ENCODE results near the gene MORC1. TPM values are rescaled to one million over a fixed set of nuclear protein-coding genes. Genes with fewer than 3 reads are reported as not detected.

Gene MORC1
- total RNA-seq, 2 experiments from 2014 or later: not detected

GRCh38 chr3:109072194-109072593 is 45.7 kb downstream of the MORC1 start:
- H3K36me3 ChIP-seq (ENCODE audit: insufficient read depth, low read length): no peaks in the 10 kb centered on the region
- ChIA-PET CTCF (no interaction called here), POLR2A (no interaction called here)
- no peak for ATAC-seq (ENCODE audit: poor library complexity)
- Mint-ChIP-seq H3K27me3 (peaks cover 32% of the 10 kb centered on the region), H3K36me3 (ENCODE audit: low read depth) (no peaks in the 10 kb centered on the region), H3K4me3 (no peak overlapping the region), H3K4me1 (ENCODE audit: low read depth) (peaks cover 7% of the 10 kb centered on the region), H3K27ac (no peak overlapping the region), H3K9me3 (no peaks in the 10 kb centered on the region)
- H3K4me1 ChIP-seq (ENCODE audit: insufficient read depth, low read length): no peaks in the 10 kb centered on the region
- H3K27ac ChIP-seq (ENCODE audit: low read depth in 1 of 2, low read length in 2 of 2): no peak overlapping the region
- no peaks in the 10 kb centered on the region for H3K9me3 ChIP-seq (ENCODE audit: control insufficient read depth in 1 of 2, insufficient read depth in 1 of 2, low read length in 2 of 2)
- intact Hi-C loops (cut with DNase I, micrococcal nuclease): no loop called here
- no peak overlapping the region for H3K4me3 ChIP-seq (ENCODE audit: low read length)
- no peak for TF ChIP-seq CTCF (IDR thresholded peaks at IDR 0.05)
- DNase-seq: no peak
- peaks cover 0 to 11% of the 10 kb centered on the region in 2 experiments for H3K27me3 ChIP-seq (ENCODE audit: control insufficient read depth in 1 of 2, insufficient read depth in 2 of 2, low read length in 2 of 2)

- Histone ChIP-seq H3K4me1 (ENCODE audit: insufficient read depth, low read length) (no peaks in the 10 kb centered on the region), H3K9me3 (ENCODE audit: control insufficient read depth in 1 of 2, insufficient read depth in 1 of 2, low read length in 2 of 2) (no peaks in the 10 kb centered on the region), H3K36me3 (ENCODE audit: insufficient read depth, low read length) (no peaks in the 10 kb centered on the region), H3K4me3 (ENCODE audit: low read length) (no peak overlapping the region), H3K27ac (ENCODE audit: low read depth in 1 of 2, low read length in 2 of 2) (no peak overlapping the region), H3K27me3 (ENCODE audit: control insufficient read depth in 1 of 2, insufficient read depth in 2 of 2, low read length in 2 of 2) (peaks cover 0 to 11% of the 10 kb centered on the region in 2 experiments)
- H3K27ac Mint-ChIP-seq: no peak overlapping the region
- no peak overlapping the region for H3K4me3 Mint-ChIP-seq
- peaks cover 31% of the 10 kb centered on the region for H3K27me3 Mint-ChIP-seq
- no peaks in the 10 kb centered on the region for H3K9me3 Mint-ChIP-seq
- ChIA-PET POLR2A (interaction anchor here (0.6 kb wide), 1 partner anchor 352 kb away, joined by 3 read pairs; no protein-coding TSS in a partner anchor), CTCF (no interaction called here)
- ATAC-seq (ENCODE audit: poor library complexity) (no peak), DNase-seq (no peak)
- TF ChIP-seq CTCF (IDR thresholded peaks at IDR 0.05): no peak
- intact Hi-C loops (cut with DNase I, micrococcal nuclease): no loop called here
- no peaks in the 10 kb centered on the region for H3K36me3 Mint-ChIP-seq (ENCODE audit: low read depth)
- H3K4me1 Mint-ChIP-seq (ENCODE audit: low read depth): peaks cover 7% of the 10 kb centered on the region
These were observed 46.4 kb downstream of the MORC1 start for GRCh38 chr3:109071350-109072142.

- Mint-ChIP-seq H3K36me3 (ENCODE audit: low read depth) (no peaks in the 10 kb centered on the region), H3K27me3 (peaks cover 22% of the 10 kb centered on the region), H3K27ac (no peak overlapping the region), H3K9me3 (no peaks in the 10 kb centered on the region), H3K4me3 (no peak overlapping the region), H3K4me1 (ENCODE audit: low read depth) (peaks cover 7% of the 10 kb centered on the region)
- Histone ChIP-seq H3K36me3 (ENCODE audit: insufficient read depth, low read length) (no peaks in the 10 kb centered on the region), H3K27me3 (ENCODE audit: control insufficient read depth in 1 of 2, insufficient read depth in 2 of 2, low read length in 2 of 2) (peaks cover 0 to 12% of the 10 kb centered on the region in 2 experiments), H3K9me3 (ENCODE audit: control insufficient read depth in 1 of 2, insufficient read depth in 1 of 2, low read length in 2 of 2) (no peaks in the 10 kb centered on the region), H3K4me1 (ENCODE audit: insufficient read depth, low read length) (no peaks in the 10 kb centered on the region), H3K27ac (ENCODE audit: low read depth in 1 of 2, low read length in 2 of 2) (no peak overlapping the region), H3K4me3 (ENCODE audit: low read length) (no peak overlapping the region)
- ChIA-PET CTCF (no interaction called here), POLR2A (no interaction called here)
- ATAC-seq (ENCODE audit: poor library complexity): no peak
- intact Hi-C loops (cut with DNase I, micrococcal nuclease): no loop called here
- DNase-seq: no peak
- TF ChIP-seq CTCF (IDR thresholded peaks at IDR 0.05): no peak
These were observed 47.7 kb downstream of the MORC1 start for GRCh38 chr3:109070211-109070610.
